ENCODE results near the gene HERPUD2. TPM values are rescaled to one million over a fixed set of nuclear protein-coding genes. Genes with fewer than 3 reads are reported as not detected.
A peak's percentile ranks its signal among the peaks of the same experiment; 100 is the strongest.

HERPUD2 gene
- total RNA-seq, 4 donors from 2014 or later, result 20.1 to 31.5 (median 26.8) TPM

GRCh38 chr7:35646289-35647023, 48.5 kb downstream of the HERPUD2 start:
- peaks cover 0 to 18% (median 7%) of the 10 kb centered on the region in 4 donors for H3K4me1 ChIP-seq
- no peaks in the 10 kb centered on the region for H3K9me3 ChIP-seq
- no peak for DNase-seq
- H3K27me3 ChIP-seq, result no peaks in the 10 kb centered on the region
- H3K36me3 ChIP-seq, result no peaks in the 10 kb centered on the region
- no peak overlapping the region for H3K4me3 ChIP-seq
- no peak overlapping the region for H3K27ac ChIP-seq
- TF ChIP-seq POLR2A (IDR thresholded peaks at IDR 0.05) (no peak), CTCF (IDR thresholded peaks at IDR 0.05) (no peak)

GRCh38 chr7:35645691-35646090, 49.2 kb downstream of the HERPUD2 start:
- Histone ChIP-seq H3K4me1 (peaks cover 0 to 18% (median 7%) of the 10 kb centered on the region in 4 donors), H3K27ac (no peak overlapping the region), H3K36me3 (no peaks in the 10 kb centered on the region), H3K27me3 (no peaks in the 10 kb centered on the region), H3K9me3 (no peaks in the 10 kb centered on the region), H3K4me3 (no peak overlapping the region)
- no peak for DNase-seq
- TF ChIP-seq POLR2A (IDR thresholded peaks at IDR 0.05) (no peak), CTCF (IDR thresholded peaks at IDR 0.05) (no peak)

GRCh38 chr7:35630024-35630972, 64.6 kb downstream of the HERPUD2 start:
- Histone ChIP-seq H3K27ac (no peak overlapping the region), H3K4me3 (no peak overlapping the region), H3K4me1 (no peaks in the 10 kb centered on the region), H3K27me3 (no peaks in the 10 kb centered on the region), H3K9me3 (no peaks in the 10 kb centered on the region), H3K36me3 (peaks cover 0 to 42% (median 0%) of the 10 kb centered on the region in 3 donors)
- no peak for DNase-seq
- no peak for TF ChIP-seq CTCF (IDR thresholded peaks at IDR 0.05)
- no peak for TF ChIP-seq POLR2A (IDR thresholded peaks at IDR 0.05)

- TF ChIP-seq CTCF (IDR thresholded peaks at IDR 0.05) (peak; percentile 32 to 87 (median 68)), POLR2A (IDR thresholded peaks at IDR 0.05) (no peak)
- Histone ChIP-seq H3K27ac (no peak overlapping the region), H3K27me3 (no peaks in the 10 kb centered on the region), H3K4me1 (no peaks in the 10 kb centered on the region), H3K9me3 (no peaks in the 10 kb centered on the region), H3K4me3 (no peak overlapping the region), H3K36me3 (peaks cover 0 to 13% (median 0%) of the 10 kb centered on the region in 3 donors)
- peak in 1 of 3 donors; percentile 58 for DNase-seq
Measured at GRCh38 chr7:35624299-35625186, 70.4 kb downstream of the HERPUD2 start.

GRCh38 chr7:35623381-35623780, 71.6 kb downstream of the HERPUD2 start:
- Histone ChIP-seq H3K4me1 (no peaks in the 10 kb centered on the region), H3K27me3 (no peaks in the 10 kb centered on the region), H3K36me3 (peaks cover 0 to 3% (median 0%) of the 10 kb centered on the region in 3 donors), H3K9me3 (no peaks in the 10 kb centered on the region), H3K4me3 (no peak overlapping the region), H3K27ac (no peak overlapping the region)
- TF ChIP-seq CTCF (IDR thresholded peaks at IDR 0.05) (no peak), POLR2A (IDR thresholded peaks at IDR 0.05) (no peak)
- DNase-seq, result no peak

Data from Peyer's patch (tissue), 4 donors.